Epithelial cell of prostate (primary cell): ENCODE measurements around the gene ARL6IP4.

Experiments
- DNase-seq: peaks from one replicate; pipeline ENCODE4 v3.0.0-alpha.2; 2011; ENCODE audit warnings: low read depth, low spot score
- H3K27ac ChIP-seq: fragments of 450-650 bp; 2 replicates; pipeline ENCODE4 v1.5.1; 2017; ENCODE audit warnings: mild to moderate bottlenecking

Gene ARL6IP4

DNA sequence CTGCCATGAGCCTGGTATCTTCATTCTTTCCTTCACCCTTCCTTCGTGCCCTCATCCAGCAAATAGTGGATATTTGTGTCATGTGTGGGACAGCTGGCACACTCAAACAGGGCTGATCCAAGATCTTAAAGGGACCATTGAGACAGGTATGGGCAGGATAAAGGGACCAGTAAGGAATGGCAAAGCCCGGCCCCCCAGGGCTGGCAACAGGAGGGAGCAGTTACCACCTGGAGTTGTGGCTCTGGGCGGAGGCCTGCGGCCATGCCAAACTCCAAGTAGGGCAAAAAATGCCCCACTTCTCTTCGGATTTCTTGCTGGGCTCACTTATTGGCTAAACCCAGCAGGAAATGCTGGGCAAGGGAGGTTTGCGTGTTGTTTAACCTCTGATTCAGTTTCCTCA, 3.3 kb upstream of the ARL6IP4 start:
- no peak for DNase-seq
- H3K27ac ChIP-seq: no peak overlapping the region

DNA sequence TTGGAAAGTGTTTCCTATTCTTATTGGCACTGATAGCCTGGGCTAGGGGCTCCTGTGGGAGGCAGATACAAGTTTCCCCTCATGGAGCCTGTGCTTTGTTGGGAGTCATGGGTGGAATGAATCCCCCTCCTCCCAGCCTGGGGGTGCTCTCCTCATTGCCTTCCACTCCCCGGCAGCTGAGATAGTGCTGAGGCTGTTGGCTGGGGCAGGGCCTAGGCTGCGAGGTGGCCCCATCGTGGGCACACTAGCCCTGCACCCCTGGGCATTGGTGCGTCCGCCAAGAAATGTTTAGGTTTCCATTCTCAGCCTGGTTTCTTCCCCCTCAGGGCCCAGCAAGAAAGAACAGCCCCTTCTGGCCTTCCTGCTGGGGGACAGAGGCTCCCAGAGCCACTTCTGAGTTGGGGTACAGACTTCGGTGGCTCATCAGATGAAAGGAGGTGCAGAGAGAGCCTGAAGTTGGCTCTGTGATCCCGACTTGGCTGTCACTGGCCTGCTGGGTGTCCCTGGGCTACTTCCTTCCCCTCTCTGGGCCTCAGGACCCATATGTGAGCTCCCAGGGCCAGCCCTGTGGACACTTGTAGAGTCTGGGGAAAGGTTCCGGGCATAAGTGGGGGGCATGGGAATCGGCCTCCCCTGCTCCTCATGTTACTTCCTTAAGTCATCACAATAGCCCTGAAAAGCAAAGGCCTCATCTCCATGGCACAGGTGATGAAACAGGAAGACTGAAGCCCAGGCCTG, 2.7 kb upstream of the ARL6IP4 start:
- DNase-seq: no peak
- no peak overlapping the region for H3K27ac ChIP-seq

DNA sequence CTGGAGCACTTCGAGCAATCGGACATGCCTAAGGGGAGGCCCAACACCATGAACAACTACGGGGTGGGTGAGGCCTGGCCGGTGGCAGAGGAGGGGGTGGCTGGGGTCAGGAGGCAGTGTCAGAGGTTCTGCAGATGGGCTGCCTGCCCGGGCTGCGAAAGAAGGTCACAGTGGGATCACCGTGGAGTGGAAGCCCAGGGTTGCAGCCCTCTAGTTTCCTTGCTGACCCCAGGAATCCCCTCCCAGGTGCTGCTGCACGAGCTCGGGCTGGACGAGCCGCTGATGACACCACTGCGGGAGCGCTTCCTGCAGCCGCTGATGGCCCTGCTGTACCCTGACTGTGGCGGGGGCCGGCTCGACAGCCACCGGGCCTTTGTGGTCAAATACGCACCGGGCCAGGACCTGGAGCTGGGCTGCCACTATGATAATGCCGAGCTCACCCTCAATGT, 1.9 kb upstream of the ARL6IP4 start:
- DNase-seq: no peak
- H3K27ac ChIP-seq: no peak overlapping the region

DNA sequence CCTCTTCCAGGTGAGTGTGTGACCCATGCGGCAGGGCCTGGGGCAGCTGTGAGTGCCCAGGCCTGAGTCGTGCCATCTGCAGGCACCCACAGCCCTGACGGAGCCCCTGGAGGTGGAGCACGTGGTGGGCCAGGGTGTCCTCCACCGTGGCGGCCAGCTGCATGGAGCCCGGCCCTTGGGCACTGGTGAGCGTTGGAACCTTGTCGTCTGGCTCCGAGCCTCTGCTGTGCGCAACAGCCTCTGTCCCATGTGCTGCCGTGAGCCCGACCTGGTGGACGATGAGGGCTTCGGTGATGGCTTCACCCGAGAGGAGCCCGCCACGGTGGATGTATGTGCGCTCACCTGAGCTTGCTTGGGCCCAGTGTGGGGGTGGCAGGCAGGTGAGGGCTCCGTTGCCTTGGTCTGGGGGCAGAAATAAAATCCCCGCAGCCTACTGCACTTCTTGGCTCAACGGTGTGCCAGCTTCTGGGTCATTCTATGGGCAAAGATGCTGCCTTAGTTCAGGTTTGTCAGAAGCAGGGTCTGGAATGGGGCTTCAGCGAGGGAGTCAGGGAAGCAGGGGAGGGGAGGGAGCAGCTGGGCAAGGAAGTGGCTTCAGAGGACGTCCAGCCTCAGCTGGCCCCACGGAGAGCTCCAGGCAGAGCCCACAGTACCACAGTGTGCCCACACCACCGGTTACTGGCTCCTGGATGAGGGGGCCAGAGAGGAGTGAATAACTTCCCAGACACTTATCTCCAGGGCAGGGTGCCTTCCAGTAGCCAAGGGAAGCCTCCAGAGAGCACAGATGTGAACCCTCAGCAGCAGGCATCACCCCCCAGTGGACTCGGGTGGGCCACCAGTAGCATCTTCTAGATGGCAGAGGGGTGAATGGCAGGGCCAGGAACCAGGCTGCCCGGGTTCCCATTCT, 1.2 kb upstream of the ARL6IP4 start:
- DNase-seq: no peak
- peak overlapping the region; percentile 61 for H3K27ac ChIP-seq

DNA sequence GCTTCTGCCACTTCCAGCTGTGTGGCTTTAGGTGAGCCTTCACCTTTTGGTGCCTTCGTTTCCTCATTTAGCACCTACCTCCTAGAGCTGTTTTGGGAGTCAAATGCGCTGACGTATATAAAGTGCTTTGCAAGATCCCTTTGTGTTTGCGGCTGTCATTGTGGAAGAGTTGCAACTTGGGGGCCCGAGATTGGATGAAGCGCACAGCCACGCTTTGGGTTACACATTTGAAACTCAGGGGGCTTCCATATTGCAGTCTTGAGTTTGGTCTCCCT, 636 bp upstream of the ARL6IP4 start:
- no peak for DNase-seq
- H3K27ac ChIP-seq: peak overlapping the region; percentile 61

DNA sequence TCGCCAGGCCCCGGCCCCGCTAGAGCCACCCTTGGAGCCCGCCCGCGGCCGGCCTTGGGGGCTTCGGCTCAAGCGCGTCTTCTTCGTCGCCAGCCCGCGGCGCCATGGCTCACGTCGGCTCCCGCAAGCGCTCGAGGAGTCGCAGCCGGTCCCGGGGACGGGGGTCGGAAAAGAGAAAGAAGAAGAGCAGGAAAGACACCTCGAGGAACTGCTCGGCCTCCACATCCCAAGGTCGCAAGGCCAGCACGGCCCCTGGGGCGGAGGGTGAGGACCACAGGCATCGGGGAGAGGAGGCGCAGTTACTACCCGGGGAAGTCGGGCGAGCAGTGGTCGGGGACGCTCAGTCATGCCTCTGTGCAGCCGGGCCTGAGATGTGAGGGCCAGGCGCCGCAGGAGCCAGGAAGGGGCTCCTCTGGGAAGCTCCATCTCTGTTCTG, 573 bp downstream of the ARL6IP4 start:
- H3K27ac ChIP-seq: peak overlapping the region; percentile 61
- DNase-seq: no peak

DNA sequence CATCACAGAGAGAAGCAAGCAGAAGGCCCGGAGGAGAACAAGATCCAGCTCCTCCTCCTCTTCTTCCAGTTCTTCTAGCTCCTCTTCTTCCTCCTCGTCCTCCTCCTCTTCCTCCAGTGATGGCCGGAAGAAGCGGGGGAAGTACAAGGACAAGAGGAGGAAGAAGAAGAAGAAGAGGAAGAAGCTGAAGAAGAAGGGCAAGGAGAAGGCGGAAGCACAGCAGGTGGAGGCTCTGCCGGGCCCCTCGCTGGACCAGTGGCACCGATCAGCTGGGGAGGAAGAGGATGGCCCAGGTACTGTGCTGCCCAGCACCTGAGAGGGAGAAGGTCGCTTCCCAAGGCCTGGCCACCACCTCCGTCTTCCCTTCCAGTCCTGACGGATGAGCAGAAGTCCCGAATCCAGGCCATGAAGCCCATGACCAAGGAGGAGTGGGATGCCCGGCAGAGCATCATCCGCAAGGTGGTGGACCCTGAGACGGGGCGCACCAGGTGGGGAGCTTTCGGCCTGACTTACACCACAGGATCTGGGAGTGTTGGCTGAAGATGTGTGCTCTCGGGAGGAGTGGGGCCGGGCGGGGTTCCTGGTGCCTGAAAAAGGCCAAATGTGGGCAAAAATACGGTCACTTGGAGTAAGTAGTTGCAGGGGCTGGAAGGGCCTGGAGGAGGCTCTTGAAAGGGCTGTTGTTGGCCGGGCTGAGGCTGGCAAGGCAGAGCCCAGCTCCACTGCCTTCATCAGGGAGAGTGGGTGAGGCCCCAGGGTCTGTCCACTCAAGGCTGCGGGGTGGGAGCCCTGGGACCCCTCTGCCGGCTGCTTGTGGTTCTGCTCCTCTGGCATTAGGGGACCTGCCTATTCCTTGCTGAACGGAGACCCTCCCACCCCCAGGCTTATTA, 1.4 kb downstream of the ARL6IP4 start:
- peak overlapping the region; percentile 61 for H3K27ac ChIP-seq
- DNase-seq: no peak

DNA sequence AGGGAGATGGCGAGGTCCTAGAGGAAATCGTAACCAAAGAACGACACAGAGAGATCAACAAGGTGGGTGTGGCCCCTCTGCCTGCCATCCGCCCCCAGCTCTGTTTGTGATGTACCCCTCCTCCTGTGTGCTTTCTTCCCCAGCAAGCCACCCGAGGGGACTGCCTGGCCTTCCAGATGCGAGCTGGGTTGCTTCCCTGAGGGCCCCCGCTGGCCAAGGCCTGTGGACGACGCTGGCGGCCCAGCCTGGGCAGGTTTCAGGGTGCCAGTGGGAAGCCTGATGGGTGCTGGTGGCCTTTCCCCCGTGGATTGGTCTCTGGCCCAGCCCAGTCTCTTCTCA, 2.0 kb downstream of the ARL6IP4 start:
- DNase-seq: no peak
- H3K27ac ChIP-seq: no peak overlapping the region

DNA sequence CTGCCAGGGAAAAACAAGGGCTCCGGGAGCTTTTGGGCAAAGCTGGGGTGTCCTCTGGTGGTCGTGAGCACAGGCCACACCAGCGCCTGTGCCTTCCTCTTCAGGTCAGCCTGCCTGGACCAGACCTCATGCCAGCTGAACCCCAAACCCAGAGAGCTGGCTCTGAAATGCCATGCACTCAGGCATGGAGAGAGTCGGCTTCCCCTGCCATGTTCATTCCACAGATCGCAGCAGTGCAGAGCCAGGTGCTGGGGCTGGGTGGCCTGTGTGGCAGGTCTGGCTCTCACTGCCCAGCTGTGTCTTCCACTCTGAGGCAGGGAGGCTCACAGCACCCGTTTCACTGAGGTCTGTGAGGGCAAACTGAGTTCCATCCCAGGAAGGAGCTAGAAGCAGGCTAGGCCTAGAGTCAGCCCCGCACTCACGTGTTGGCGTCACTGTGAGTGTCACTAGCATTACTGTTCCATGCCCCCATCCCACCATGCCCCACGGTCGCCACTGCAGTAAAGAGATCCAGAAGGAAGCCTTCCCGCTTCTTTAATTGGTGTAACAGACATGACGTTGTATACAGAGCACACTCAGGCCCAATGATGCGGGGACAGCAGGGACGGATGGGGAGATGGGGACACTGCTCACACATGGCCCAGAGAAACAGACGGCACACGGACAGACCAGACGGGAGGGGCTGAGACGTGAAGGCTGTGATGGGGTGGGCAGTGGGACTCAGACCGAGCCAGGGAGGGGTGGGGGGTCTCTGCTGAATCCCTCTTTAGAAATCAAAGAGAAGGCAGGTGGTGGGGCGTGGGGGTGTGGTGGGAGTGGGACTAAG, 2.7 kb downstream of the ARL6IP4 start:
- H3K27ac ChIP-seq: no peak overlapping the region
- DNase-seq: no peak

DNA sequence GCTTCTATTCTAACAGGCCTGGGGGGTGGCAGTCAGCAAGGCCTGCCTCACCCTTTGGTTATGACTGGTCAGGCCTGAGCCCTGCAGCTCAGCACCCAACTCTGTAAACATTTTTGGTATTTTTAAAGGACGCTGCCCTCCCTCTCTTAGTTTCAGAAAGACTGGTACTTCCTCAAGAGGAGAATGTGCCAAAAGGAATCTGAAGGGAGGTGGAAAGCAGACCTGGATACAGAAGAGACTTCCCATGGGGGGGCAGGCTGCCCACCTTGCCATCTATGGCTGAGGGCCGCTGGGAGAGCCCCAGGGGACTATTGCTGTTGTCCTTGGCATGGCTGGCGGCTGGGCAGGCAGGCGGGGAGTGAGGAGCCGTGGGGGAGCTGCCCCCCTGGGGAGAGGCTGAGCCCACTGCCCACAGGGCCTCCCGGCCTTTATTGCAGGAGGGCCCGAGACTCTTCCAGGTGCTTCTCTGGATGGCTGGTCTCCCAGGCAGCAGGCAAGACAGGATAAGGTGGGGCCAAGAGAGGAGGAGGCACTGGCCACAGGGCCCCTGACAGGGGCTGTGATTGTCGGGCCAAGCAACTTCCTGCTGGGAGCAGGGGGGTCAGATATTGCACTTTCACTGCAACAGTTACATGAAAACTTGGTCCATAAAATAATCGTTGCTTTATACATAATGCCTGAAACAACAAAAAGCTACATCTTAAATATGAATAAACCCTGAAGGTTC, 3.5 kb downstream of the ARL6IP4 start:
- no peak for DNase-seq
- H3K27ac ChIP-seq: no peak overlapping the region

DNA sequence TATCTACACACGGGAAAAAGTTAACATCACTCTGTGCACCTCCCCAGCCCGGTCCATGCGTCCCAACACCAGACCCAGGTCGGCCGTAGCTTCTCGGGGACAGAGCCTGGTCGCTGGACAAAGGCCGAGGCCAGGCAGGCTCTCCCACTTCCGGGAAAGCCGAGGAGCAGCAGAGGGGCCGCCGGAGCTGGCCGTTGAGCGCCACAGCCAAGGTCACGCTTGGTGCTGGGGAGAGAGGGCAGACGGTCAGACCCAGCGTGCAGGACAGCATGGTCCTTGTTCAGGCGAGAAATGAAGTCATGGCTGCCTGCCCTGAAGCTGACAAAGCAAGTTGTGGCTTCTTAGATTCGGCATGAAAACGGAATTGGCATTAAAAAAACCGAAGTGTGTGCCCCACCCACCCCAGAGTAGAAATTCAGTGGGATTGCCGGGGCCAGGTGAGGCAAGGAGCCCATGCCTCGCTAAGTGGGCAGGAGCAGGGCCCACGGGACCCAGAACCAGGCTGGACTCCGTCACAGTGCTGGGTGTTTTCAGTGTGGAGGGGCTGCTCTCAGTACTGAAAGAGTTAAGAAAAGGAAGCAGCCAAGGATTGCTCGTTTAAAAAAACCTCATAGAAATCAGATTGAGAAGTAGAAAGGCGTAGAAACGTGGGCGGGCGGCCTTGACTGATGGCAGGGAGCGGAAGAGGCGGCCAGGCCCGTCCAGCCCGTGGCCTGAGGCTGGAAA, 4.3 kb downstream of the ARL6IP4 start:
- no peak overlapping the region for H3K27ac ChIP-seq
- no peak for DNase-seq

DNA sequence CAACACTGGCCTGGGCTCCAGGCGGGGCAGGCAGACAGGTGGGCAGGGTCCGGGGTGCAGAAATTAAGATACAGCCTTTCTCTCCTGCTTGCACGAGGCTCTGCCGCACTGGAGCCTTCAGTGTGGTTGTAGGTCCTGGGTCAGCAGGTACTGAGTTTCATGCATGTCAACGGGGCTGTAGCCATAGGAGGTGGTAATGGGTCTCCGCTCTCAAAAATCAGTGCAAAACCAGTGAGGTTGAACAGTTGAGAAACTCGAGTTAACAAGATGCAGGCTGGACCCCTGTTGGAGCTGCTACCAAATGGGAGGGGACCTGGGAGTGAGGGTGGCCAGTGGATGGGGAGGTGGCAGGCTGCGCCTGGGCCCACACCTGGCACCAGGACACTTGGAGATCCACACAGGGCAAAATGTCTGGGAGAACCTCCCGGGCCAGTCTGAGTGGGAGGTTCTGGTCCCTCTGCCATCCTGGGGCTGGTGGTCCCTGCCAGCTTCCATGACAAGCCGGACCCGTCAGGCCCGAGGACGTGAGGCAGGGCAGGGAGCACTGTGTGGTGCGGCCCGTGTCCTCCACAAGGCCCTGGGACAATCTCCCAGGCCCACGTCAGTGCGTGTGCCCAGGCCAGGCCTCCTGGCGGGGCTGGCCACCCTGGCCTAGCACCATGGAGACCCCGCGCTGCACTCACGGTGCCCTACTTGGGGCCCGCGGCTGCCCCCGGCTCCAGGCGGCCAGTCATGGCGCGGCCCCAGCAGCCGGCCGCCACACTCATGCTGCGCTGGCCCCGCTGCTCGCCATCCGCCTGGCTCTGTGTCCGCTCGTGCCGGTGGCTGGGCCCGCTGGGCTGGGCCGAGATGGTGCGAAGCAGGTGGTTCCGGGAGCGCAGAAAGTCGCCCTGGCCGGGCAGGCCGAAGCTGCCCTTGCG, 5.1 kb downstream of the ARL6IP4 start:
- H3K27ac ChIP-seq: no peak overlapping the region
- no peak for DNase-seq

DNA sequence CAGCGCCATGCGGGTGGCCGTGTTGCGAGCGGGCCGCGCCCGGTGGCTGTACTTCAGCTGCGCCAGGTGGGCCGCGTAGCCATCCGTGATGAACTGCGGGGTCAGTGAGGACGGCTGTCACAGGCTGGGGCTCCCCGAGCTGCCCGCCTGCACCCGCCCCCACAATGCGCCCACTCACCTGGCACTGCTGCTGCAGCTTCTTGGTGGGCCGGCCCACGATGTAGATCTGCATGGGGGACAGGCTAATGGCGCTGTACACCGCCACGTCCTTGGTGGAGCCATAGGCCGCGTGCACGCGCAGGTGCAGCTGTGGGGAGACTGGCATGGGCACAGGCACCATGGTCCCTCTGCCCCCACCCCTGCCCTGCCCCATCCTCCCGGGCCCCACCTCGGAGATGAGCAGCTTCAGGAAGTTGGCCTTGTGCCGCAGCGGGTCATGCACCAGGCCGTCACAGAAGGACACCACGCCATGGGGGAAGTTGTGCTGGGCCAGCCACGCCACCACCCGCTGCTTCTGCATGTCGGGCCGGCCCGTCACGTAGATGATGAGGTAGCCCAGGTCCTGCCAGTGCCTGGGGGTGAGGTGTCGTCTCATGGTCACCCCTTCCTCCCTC, 5.9 kb downstream of the ARL6IP4 start:
- no peak for DNase-seq

DNA sequence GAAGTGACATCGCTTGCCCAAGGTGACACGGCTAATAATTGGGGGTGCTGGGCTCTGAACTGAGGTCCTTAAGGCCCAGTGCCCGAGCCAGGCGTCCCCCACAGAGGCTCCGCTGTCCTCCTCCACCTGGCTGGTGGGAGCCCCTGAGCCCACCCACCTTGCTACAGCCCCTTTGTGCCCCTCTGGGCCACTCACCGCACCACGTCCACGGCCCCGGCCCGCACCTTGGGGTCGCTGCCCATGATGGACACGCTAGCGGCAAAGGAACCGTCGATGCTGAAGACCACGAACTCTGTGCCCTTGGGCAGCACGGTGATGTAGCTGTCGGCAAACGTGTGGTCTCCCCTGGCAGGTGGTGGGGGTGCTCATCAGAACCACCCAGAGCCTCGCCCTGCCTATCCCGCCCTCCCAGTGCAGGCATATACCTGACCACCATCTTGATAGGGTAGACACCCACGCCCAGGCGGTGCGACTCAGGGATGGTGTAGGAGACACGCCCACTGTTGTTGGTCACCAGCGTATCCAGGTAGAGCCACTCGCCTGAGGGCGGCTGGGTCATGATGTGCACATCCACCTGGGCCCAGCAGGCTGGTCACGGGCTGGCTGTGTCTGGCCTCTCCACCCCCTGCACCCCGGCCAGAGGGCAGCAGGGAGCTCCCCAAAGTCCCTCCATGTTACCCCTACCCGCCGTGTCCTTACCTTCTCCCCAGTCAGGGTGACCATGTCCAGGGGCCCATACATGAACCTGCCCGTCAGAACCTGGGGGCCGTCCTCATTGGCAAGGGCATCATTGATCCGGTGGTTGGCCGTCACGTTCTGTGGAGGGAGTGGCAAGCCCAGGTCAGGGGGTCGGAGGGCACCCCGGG, 6.8 kb downstream of the ARL6IP4 start:
- no peak for DNase-seq
- H3K27ac ChIP-seq: no peak overlapping the region

More for the DNA sequence above, 5.9 kb downstream of the ARL6IP4 start:
- no peak overlapping the region for H3K27ac ChIP-seq

DNA sequence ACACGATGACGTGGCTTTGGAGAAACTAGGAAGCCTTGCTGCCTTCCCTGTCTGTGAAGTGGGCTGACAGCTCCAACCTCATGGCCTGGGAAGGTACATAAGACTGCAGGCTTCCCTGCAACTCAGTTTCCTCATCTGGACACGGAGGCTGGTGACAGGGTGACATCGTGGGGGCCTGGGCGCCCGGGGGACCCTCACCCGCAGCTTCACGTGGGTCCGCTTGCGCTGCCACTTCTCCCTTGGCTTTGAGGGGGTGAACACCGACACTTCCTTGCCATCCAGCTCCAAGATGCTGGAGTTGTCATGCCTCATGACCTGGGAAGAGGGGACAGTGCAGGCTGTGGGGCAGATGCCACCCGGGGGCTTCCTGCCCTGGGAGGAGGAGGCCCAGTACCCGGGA, 7.6 kb downstream of the ARL6IP4 start:
- H3K27ac ChIP-seq: no peak overlapping the region

DNA sequence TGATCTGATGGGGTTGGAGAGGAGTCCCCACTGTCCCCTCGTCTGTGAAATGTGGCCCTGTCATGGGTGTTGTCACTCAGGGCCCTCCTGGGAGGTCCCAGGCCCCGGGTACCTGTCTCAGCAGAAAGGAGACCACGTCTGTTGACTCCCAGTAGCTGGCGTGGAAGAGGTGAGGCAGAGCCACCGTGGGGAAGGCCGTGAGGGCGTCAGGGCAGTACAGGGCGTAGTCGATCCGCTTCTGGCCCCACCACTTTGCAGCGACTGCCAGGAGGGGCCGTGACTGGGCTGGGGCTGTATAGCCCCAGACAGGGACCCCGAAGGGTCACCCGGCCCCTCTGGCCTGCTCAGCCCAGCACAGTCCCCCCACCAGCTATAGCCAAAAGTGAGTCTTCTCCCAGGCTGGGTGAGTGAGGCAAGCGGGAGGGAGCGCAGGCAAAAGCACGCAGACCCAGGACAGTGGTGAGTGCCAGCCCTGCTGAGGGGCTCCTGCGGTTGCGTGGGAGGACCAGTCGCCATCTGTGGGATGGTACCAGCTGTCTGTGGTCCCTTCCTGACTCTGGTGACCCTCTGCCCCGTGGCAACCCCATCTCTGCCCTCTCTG, 8.2 kb downstream of the ARL6IP4 start:
- no peak for DNase-seq
- H3K27ac ChIP-seq: no peak overlapping the region

More for the DNA sequence above, 7.6 kb downstream of the ARL6IP4 start:
- no peak for DNase-seq
